22Rv1 (cell line): ENCODE measurements around the gene CACNA1C.

ENCODE experiments used
- ZFX ChIP-seq: fragments of 450-650 bp; IDR thresholded peaks from 2 replicates; pipeline ENCODE4 v1.6.1; 2017; ENCODE audit warnings: antibody characterized with exemption, borderline replicate concordance
- TF ChIP-seq, protein P1 (sequence below): fragments of 450-650 bp; IDR thresholded peaks from 2 replicates; pipeline ENCODE4 v1.5.1; 2017; ENCODE audit warnings: mild to moderate bottlenecking

DNA sequence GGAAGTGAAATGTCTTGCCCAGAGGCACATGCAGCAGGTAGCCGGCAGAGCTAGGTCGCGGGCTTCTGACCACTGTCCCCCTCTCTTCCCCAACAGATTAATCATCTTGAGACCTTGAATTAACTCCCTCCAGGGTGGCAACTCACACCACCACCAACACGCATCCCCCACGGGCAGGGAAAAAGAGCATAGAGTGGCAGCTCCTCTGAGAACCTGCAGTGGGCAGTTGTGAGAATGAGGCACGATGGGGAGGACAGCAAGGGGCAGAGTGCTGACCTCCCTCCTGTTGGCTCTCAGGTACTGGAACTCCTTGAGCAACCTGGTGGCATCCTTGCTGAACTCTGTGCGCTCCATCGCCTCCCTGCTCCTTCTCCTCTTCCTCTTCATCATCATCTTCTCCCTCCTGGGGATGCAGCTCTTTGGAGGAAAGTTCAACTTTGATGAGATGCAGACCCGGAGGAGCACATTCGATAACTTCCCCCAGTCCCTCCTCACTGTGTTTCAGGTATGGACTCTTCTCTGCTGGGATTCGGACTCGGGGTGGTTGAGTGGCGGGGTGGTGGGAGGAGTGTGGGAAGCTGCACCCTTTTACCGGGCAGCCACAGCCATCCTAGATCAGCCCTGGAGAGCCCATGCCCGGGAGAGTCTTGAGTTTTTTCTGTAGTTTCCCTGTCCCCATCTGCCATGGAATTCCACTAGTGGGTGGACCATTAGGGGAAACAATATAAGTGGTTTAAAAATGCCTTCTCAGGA, 528.7 kb downstream of the CACNA1C start:
- TF ChIP-seq, protein P1, sequence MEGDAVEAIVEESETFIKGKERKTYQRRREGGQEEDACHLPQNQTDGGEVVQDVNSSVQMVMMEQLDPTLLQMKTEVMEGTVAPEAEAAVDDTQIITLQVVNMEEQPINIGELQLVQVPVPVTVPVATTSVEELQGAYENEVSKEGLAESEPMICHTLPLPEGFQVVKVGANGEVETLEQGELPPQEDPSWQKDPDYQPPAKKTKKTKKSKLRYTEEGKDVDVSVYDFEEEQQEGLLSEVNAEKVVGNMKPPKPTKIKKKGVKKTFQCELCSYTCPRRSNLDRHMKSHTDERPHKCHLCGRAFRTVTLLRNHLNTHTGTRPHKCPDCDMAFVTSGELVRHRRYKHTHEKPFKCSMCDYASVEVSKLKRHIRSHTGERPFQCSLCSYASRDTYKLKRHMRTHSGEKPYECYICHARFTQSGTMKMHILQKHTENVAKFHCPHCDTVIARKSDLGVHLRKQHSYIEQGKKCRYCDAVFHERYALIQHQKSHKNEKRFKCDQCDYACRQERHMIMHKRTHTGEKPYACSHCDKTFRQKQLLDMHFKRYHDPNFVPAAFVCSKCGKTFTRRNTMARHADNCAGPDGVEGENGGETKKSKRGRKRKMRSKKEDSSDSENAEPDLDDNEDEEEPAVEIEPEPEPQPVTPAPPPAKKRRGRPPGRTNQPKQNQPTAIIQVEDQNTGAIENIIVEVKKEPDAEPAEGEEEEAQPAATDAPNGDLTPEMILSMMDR, result no peak
- TF ChIP-seq ZFX, result no peak
